NCI-H146 (cell line): Measurements from ENCODE around the gene LRMDA.

Source experiments
- DNase-seq: peaks from one replicate; lab custom pipeline; 2025; lab: John Stamatoyannopoulos, UW

LRMDA gene

DNA sequence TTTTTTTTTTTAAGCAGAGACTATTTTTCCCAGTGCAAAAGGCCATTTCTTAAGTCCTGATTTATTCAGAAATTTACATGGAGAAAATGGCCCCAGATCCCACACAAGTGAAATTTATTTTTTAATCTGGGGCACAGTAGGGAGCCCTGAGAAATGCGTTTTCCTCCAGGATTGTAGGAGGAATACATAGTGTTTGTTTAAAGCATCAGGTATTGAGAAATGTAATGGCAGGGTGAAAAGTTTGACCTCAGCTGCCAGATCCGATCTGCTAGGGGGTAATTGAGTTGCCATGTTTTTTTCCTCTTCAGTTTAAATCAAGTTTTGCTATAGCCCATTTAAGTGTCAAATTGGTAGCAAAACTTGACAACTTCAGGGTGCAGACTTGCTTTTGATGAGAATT lies 110.0 kb downstream of the LRMDA start:
- peak; percentile 8 for DNase-seq

DNA sequence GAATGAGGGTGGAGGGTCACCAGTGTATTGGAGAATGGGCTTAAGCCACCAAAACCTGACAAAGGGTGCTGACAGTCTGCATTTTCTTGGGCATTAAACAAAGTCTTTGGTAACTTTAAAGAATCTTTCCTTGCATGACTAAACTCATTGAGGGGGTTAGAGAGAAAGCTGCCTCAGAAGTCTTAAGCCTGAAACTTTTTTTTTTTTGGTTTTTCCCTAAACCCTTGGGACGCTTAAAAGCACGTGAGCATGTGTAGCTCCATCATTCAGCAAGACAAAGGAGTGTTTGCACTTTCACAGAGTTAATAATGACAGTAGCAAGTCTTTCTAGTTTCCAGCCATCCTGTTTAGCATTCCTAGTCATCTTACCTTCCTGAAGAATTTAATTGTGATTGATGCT lies 110.7 kb downstream of the LRMDA start:
- no peak for DNase-seq

DNA sequence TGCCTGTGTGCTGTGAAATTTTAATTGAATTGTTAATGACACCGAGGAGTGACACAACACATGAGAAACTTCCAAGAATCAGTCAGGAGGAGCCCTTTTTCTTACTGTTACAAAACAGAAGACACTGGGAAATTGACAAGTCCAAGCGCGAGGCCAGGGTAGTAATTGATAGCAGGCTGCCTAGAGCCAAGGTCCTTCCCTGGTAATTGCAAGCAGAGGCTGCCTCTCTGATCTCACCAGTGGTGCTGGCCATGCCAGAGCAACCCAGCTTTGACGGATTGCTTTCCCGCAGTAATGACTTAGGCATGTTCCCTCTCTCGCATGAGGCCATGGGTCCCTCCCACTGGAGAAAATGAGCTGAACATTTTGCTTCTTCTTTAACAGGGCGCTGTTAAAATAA lies 111.5 kb downstream of the LRMDA start:
- DNase-seq: no peak

DNA sequence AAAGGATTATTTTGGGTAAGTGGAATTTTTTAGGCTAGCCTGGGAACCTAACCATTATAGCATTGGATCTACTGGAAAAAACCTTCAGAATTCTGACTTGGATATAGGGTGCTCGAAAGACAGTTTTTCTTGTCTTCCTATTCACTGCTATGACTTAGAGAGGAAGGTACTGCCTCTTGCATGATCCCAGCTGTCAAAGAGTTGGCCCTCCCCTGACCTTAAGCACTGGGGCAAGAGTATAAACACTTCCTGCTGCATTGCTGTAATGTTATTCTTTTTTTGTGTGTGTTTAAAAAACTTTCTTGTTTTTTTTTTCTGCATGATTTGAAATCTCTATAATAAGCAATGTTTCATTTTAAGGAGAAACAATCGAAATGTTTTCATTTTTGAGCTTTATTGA lies 113.0 kb downstream of the LRMDA start:
- DNase-seq: no peak

DNA sequence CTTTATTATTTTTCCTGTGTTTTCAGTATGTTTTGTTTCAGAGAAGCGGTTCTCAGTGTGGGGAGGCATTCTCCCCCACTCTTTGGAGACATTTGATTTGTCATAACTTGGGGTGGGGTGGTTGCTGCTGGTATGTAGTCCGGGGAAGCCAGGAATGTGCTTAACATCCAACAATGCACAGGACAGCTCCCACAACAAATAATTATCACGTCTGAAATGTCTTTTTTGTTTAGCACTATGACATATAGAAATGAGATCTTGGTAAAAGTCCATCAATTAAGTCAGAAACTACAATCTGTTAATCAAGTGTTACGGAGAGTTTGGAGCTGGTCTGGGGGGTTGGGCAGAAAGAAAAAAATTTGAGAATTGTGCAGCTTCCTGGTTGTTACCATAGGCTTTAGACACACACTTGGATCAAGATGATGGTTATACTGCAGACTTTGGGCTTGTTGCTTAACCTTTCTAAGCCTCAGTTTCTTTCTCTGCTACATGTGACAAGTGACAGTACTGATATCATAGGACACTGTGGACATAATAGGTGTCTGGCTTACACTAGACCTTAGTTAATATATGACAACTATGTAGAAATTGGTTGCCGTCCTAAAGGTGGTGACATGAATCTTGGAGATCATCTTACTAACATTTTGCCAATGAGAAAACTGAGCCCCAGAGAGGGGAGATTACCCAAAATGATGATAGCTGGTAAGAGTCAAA lies 113.7 kb downstream of the LRMDA start:
- no peak for DNase-seq

DNA sequence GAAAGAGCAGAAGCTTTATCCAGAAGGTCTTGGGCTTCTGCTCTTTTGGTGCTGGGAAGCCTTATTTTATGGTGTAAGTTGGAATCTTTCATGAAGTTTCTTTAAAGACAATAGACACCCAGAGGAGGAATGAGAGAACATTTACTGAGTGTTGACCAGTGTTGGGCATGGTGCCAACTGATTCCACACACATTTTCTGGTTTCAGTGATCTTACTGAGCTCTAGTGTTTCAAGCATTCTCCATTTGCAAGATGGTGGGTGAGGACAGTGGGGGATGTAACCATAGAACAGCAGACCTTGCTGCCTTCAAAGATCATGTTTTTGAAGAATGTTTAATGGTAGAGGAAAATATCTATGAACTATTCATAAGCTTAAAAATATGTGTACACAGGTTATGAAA lies 114.6 kb downstream of the LRMDA start:
- DNase-seq: no peak

DNA sequence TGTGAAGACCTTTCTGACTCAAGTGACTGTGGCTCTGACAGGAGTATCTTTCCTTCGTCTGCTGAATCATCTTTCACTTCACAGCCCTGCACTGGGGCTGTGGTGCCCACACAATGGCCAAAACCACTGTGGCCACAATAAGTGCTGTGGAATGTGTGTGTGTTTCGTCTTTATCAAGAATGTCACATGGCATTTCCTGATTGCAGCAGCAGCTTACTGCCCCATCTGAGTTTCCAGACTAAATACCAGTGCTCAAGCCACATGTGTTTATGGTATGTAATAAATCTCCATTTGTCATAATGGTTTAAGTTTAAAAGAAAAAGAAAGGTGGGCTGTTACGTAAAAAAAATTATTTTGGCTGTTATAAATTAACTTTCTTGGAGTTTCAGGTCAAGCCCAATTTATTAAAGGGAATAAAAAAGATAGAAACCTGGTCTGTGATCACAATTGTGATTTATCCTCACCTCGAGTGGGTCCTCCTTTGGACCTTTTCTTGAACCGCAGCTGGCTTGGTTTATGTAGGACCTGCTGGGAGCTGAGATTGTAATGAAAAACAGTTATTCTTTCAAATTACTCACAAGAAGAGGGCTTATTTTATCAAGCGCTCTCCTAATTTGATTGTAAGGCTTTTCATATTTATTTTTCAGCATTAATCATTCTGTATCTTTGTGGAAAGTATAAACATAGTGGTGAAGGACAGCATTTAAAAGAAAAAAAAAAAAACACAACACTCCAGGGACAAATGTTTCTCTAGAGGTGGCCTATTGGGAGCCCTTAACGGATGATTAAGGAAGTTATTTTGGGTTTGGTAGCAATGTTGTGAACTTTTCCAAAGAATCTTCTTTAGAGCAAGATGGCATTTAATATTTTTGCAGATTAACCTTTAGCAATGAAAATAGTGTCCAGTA lies 116.2 kb downstream of the LRMDA start:
- no peak for DNase-seq

DNA sequence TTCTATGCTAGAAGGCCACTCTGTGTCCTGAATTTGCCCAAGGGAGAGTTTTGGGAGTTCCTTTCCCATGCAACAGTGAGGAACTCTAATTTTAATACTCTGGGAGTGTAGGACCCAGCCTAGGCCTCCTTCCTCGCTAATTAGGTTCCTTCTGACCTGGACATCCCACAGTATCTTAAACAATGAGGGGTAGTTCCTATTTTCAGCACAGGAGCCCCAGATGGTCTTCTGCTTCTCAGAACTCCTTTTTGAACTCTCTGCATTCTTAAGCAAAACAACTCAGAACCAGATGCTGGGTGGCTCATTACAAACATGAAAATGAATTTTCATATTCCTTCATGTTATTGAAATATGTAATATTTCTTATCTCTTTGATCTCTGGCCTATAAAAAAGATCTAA lies 116.9 kb downstream of the LRMDA start:
- DNase-seq: no peak

DNA sequence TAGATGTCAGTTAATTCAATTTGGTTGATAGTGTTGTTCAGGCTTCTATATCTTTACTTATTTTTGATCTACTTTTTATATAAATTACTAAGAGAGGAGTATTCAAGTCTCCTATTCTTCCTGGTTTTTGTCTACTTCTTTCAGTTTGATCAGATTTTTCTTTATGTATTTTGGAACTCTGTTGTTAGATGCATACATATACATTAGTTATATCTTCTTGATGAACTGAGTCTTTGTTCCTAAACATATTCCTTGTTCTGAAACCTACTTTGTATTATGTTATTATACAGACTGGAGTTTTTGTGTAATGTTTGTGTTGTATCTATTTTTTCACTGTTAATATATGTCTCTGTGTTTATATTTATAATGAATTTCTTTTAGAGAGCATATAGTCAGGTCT lies 118.8 kb downstream of the LRMDA start:
- no peak for DNase-seq

DNA sequence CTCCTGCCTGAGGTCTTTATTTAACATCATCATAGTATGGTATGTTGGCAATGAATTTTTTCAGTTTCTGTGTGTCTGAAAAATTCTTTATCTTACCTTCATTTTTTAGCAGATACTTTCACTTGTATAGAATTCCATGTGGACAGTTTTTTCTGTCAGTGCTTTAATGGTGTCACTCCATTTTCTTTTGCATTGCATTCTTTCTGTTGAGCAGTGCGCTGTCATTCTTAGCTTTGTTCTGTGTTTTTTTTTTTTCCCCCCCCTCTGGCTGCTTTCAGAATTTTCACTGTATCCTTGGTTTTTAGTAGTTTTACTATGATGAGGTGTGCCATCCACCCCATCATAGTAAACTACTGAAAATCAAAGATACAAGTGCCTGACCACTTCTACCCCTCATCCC lies 120.7 kb downstream of the LRMDA start:
- DNase-seq: no peak

DNA sequence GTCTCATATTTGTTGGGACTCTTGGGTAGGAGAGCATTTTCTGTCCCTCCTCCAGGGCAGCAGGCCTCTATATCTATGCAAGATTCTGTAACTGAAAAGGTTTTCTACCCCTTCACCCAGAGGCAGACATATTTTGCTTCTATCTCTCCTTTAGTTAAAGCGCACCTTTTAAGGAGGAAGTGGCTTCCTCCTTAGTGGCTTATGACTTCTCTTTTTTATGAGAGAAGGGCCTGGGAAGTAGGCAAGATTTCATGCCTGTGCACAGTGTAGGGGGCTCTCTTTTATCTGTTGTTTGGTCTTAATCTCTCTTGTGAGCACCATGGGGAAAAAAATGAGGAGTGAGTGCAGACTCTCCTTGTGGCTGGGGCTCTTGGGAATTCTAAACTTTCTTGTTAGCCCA lies 122.1 kb downstream of the LRMDA start:
- no peak for DNase-seq

DNA sequence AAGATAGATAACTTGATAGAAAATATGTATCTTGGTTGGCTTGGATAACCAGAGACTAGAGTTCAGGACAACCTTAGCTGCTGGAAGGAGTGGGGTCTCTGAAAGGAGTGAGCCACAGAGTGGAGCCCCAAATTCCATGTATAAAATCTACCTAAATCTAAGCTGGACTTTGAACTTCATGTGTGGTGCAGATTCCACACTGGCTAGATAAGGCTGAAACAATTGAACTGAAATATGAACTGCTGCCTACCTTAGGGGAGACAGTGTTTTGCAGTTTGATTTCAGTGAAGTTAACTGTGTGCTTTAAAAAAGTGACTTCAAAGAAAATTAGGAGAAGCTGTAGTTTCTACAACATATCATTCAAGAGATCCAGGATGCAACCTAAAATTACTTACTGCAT lies 123.9 kb downstream of the LRMDA start:
- no peak for DNase-seq

DNA sequence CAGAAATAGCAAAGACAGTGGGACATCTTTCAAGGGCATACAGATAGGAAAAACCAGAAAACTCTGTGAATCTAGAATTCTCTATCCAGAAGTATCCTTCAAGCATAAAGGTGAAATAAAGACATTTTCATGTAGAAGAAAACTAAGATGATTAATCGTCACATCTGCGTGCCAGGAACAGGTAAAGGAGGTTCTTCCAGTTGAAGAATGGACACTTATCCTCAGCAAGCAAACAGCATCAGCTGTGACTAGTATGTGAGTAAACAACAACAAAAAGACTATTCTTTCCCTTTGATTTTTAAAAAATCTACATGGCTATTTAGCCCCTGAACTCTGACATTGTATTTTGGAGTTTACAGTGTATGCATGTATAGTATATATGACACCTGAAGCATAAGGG lies 124.9 kb downstream of the LRMDA start:
- no peak for DNase-seq

DNA sequence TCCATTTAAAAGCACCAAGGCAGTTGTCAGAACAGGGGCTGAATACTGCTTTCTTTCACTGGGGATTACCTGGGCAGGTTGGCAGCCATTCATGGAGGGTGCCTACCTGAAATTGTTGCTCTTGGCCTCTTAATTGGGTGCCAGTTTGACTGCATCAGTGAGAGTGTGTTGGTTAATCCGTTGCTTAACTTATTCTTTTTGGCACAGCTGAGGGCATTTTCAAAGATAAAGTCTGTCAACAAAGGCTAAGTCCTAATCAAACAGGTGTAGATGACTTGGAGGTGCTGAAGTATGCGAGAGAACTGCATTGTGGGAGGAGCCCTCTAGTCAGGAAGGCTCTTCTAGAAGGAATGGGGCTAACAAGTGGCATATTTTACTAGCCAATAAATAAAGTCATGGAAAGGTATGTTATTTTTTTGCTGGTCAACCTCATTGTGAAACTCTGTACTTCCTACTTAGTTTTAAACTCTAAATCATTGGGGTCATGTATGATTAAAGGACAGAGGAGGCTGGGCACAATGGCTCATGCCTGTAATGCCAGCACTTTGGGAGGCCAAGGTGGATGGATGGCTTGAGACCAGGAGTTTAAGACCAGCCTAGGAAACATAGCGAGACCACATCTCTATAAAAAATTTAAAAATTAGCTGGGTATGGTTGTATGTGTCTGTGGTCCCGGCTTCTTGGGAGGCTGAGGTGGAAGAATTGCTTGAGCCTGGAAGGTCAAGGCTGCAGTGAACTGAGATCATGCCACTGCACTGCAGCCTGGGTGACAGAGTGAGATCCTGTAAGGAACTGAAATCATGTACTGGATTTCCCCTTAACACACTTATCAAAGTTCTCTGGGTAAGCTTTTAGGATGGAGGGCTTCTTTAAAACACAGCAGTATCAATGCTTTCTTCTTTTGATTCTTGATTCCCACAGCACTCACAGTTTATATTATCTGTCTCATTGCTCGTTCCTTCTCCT lies 134.1 kb downstream of the LRMDA start:
- DNase-seq: no peak

DNA sequence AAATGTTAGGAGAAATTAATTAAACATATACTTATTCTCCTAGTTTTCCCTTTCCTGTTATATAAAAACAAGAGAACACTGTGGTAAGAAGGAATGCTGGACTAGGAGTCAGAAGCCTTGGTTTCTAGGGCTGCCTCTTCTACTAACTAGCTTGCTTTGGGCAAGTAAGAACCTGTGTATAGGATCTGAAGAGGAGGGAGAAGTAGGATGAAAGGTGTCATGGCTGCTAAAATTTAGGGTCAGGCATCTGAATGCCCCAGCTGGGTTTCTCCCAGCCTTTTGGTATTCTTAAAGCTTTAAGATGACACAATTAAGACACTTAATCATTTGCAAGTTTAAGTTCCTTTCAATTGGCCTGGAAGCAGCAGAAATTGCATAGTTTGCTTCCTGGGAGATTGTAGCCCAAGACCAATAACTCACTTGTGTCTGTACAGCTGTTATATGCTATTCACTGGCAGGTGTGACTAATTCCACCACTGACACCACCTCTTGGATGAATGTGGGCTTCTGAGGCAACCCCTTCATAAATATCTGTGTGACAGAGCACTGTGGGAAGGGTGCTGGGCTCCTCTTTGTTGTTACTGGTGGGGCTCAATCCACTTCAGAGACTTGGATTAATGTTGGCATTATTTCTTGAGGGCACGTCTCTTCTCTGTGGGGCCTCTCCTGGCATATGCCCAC lies 137.2 kb downstream of the LRMDA start:
- DNase-seq: no peak

DNA sequence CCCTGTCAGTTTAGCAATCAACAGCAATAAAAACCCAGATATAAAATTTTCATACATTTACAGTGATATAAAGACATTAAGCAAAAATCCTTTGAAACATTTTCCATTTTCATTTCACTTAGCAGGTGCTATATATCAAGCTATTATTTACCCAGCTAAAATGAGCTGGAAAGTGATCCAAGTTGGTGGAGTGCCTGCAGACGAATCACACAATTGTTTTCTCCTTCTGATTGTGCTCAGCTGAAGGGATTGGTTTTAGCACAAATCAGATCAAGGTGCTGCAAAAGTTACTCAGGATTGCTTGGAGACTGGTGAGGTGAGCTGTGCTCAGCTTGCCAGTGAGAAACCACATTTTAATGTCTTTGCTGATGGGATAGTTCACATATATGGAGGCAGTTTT lies 138.1 kb downstream of the LRMDA start:
- DNase-seq: no peak

DNA sequence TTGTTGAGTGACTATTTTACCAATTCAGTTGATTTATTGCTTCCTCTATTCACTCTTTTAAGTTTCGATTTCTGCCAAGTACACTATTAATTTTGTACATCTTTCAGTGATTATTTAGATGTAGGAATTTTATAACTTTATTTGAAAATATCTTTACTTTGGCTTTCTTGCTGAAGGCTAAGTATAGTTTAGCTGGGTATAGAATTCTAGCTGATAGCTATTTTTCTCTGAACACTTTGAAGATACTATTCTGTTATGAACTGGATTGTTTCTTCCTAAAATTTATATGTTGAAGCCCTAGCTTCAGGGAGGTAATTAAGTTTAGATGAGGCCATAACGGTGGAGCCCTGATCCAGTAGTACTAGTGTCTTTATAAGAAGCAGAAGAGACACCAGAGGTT lies 141.1 kb downstream of the LRMDA start:
- no peak for DNase-seq

DNA sequence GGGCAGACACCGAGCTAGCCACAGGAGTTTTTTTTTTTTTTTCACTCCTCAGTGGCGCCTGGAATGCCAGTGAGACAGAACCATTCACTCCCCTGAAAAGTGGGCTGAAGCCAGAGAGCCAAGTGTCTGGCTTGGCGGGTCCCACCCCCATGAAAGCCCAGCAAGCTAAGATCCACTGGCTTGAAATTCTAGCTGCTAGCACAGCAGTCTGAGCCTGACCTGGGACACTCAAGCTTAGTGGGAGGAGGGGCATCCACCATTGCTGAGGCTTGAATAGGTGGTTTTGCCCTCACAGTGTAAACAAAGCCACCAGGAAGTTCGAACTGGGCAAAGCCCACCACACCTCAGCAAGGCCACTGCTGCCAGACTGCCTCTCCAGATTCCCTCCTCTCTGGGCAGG lies 144.5 kb downstream of the LRMDA start:
- DNase-seq: no peak

DNA sequence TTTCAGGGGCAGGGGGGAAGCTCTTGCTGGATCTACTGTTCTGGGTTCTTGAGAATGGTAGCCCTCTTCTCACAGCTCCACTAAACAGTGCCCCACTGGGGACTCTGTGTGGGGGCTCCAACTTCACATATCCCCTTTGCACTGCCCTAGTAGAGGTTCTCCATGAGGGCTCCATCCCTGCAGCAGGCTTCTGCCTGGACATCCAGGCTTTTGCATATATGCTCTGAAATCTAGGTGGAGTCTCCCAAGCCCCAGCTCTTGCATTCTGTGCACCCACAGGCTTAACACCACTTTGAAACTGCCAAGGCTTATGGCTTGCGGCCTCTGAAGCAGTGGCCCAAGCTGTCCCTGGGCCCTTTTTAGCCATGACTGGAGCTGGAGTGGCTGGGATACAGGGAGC lies 150.7 kb downstream of the LRMDA start:
- no peak for DNase-seq

DNA sequence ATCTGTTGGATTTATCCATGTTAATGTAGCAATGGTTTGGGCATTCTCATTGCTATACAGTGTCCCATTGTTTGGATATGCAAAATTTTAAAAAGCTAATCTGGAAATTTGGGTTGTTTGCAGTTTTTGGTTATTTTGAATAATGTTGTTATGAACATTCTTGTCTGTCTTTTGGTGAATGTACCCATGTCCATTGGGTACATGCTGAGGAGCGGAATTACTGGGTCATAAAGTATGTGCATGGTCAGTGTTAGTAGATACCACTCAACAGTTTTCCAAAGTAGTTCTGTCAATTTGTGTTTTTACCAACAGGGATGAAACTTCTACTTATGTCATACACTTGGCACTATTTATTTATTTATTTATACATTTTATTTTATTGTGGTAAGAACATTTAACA lies 153.9 kb downstream of the LRMDA start:
- DNase-seq: no peak

DNA sequence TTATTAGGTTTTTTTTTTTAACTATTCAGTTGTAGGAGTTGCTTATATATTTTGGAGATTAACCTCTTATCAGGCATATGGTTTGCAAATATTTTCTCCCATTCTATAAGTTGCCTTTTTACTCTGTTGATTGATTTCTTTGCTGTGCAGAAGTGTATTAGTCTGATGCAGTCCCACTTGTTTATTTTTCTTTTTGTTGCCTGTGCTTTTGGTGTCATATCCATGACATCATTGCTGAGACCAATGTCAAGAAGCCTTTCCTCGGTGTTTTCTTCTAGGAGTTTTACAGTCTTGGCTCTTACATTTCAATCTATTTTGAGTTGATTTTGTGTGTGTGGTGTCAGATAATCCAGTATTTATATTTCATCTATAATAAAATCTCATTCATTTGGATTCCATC lies 155.4 kb downstream of the LRMDA start:
- DNase-seq: no peak

DNA sequence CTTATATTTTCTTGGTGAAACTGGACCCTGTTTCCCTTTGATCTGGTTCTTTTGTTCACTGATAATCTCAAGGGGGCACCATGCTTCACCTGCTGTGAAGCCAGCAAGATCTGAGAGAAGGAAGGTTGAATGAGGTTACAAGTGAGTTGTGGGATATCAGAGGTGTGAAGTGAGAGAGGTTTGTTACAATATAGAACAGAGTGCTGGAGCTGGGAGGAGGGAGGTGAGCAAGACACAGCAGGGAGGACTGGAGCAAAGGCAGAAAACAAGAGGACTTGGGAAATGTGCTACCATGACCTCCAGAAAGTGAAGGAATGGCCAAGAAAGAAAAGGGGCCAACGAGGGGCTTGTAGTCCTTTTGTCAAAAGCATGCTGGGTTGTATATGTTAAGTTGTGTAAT lies 156.6 kb downstream of the LRMDA start:
- DNase-seq: no peak
